HepG2 (cell line): ENCODE results near the gene GMEB2. TPM values are rescaled to one million over a fixed set of nuclear protein-coding genes. Genes with fewer than 3 reads are reported as not detected.

ENCODE experiments used
- BORCS8-MEF2B ChIP-seq: sonication (generic); formaldehyde crosslinking; IDR thresholded peaks from 2 replicates; pipeline ENCODE4 v1.8.0; 2022; ENCODE audit warnings: mild to moderate bottlenecking, missing genetic modification reagents
- CTCF ChIP-seq: sonication (generic); formaldehyde crosslinking; IDR thresholded peaks from 2 replicates; pipeline ENCODE4 v1.5.0; 2020; ENCODE audit warnings: mild to moderate bottlenecking, missing genetic modification reagents, moderate library complexity
- EZH2 ChIP-seq: conservative IDR thresholded peaks from 2 replicates; pipeline ENCODE4 v1.6.1; 2012; ENCODE audit warnings: mild to moderate bottlenecking, low read depth, low read length, moderate library complexity
- FOSL1 ChIP-seq: sonication (generic); formaldehyde crosslinking; IDR thresholded peaks from 2 replicates; pipeline ENCODE4 v1.9.0; 2021; ENCODE audit warnings: missing genetic modification reagents, borderline replicate concordance
- GABPA ChIP-seq, 2 experiments: IDR thresholded peaks; 2 replicates each; pipeline ENCODE4 v1.6.1; 2011 to 2016; ENCODE audit warnings: low read depth in 2 of 2, low read length in 1 of 2, missing biosample characterization in 1 of 2, missing genetic modification characterization in 1 of 2
- MYNN ChIP-seq: sonication (generic); formaldehyde crosslinking; IDR thresholded peaks from 2 replicates; pipeline ENCODE4 v1.4.0; 2020; ENCODE audit warnings: mild to moderate bottlenecking, low read depth, missing genetic modification reagents
- NPAS2 ChIP-seq: sonication (generic); formaldehyde crosslinking; IDR thresholded peaks from 2 replicates; pipeline ENCODE4 v1.8.0; 2022; ENCODE audit warnings: mild to moderate bottlenecking, missing genetic modification reagents, borderline replicate concordance
- RBM22 ChIP-seq: fragments of 200-400 bp; formaldehyde crosslinking; optimal IDR thresholded peaks from 2 replicates; pipeline ENCODE3; 2017; ENCODE audit warnings: mild to moderate bottlenecking, low read length, moderate library complexity
- RFXANK ChIP-seq: IDR thresholded peaks from 2 replicates; pipeline ENCODE4 v1.6.1; 2016
- ZNF44 ChIP-seq: sonication (generic); formaldehyde crosslinking; IDR thresholded peaks from 2 replicates; pipeline ENCODE4 v1.5.1; 2020; ENCODE audit warnings: mild to moderate bottlenecking, missing genetic modification reagents
- ZNF510 ChIP-seq: sonication (generic); formaldehyde crosslinking; IDR thresholded peaks from 2 replicates; pipeline ENCODE4 v1.4.0; 2020; ENCODE audit warnings: low read depth, mild to moderate bottlenecking, missing genetic modification reagents
- ZNF512B ChIP-seq: sonication (generic); formaldehyde crosslinking; IDR thresholded peaks from 2 replicates; pipeline ENCODE4 v1.5.1; 2020; ENCODE audit warnings: missing genetic modification reagents, mild to moderate bottlenecking, borderline replicate concordance
- ZNF703 ChIP-seq: sonication (generic); formaldehyde crosslinking; IDR thresholded peaks from 2 replicates; pipeline ENCODE4 v1.5.1; 2020; ENCODE audit warnings: missing genetic modification reagents, mild to moderate bottlenecking, moderate library complexity, borderline replicate concordance
- ZXDC ChIP-seq: sonication (generic); formaldehyde crosslinking; IDR thresholded peaks from 2 replicates; pipeline ENCODE4 v1.5.0; 2020; ENCODE audit warnings: mild to moderate bottlenecking, missing genetic modification reagents
- polyA plus RNA-seq, 8 experiments: library from polyadenylated mRNA; depleted of rRNA in 3 of 8; stranded (reverse) in 7 of 8; unstranded in 1 of 8; fragments of >200 nt; fragmentation: Illumina TruSeq in 4 of 8; extraction: Trizol in 4 of 8; gene quantifications; 2 replicates each; pipeline versions ENCODE4 v1.2.1 to v1.2.3, GENCODE V29; 2011 to 2016; ENCODE audit warnings: low read depth in 4 of 8, missing spikeins in 1 of 8, mixed read lengths in 1 of 8; ENCODE audit not compliant: insufficient read depth in 1 of 8
- total RNA-seq, 5 experiments: library from RNA; depleted of rRNA; stranded (reverse); fragments of >200 nt; fragmentation: Illumina TruSeq; extraction: Trizol; gene quantifications; 2 replicates each; pipeline ENCODE4 v1.2.3, GENCODE V29; 2016; ENCODE audit warnings: low read depth in 1 of 5
- TF ChIP-seq, protein P1 (sequence below): sonication (generic); formaldehyde crosslinking; IDR thresholded peaks from 2 replicates; pipeline ENCODE4 v1.4.0; 2020; ENCODE audit warnings: mild to moderate bottlenecking, missing genetic modification reagents
- TF ChIP-seq, protein P2 (sequence below): IDR thresholded peaks from 2 replicates; pipeline ENCODE4 v1.6.1; 2016

GMEB2 gene
- total and polyA plus RNA-seq, 2 of the 13 experiments (the other 11 are each of a cell fraction or from before 2014, with no cell fraction given): 10.6 to 12.4 TPM

GRCh38 chr20:63658749-63659187 lies 31.9 kb upstream of the GMEB2 start (continued):
- TF ChIP-seq, protein P1, sequence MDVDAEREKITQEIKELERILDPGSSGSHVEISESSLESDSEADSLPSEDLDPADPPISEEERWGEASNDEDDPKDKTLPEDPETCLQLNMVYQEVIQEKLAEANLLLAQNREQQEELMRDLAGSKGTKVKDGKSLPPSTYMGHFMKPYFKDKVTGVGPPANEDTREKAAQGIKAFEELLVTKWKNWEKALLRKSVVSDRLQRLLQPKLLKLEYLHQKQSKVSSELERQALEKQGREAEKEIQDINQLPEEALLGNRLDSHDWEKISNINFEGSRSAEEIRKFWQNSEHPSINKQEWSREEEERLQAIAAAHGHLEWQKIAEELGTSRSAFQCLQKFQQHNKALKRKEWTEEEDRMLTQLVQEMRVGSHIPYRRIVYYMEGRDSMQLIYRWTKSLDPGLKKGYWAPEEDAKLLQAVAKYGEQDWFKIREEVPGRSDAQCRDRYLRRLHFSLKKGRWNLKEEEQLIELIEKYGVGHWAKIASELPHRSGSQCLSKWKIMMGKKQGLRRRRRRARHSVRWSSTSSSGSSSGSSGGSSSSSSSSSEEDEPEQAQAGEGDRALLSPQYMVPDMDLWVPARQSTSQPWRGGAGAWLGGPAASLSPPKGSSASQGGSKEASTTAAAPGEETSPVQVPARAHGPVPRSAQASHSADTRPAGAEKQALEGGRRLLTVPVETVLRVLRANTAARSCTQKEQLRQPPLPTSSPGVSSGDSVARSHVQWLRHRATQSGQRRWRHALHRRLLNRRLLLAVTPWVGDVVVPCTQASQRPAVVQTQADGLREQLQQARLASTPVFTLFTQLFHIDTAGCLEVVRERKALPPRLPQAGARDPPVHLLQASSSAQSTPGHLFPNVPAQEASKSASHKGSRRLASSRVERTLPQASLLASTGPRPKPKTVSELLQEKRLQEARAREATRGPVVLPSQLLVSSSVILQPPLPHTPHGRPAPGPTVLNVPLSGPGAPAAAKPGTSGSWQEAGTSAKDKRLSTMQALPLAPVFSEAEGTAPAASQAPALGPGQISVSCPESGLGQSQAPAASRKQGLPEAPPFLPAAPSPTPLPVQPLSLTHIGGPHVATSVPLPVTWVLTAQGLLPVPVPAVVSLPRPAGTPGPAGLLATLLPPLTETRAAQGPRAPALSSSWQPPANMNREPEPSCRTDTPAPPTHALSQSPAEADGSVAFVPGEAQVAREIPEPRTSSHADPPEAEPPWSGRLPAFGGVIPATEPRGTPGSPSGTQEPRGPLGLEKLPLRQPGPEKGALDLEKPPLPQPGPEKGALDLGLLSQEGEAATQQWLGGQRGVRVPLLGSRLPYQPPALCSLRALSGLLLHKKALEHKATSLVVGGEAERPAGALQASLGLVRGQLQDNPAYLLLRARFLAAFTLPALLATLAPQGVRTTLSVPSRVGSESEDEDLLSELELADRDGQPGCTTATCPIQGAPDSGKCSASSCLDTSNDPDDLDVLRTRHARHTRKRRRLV (CRISPR knock-in tag): no peak
- no peak for TF ChIP-seq MYNN (CRISPR knock-in tag)
- no peak for TF ChIP-seq NPAS2 (CRISPR knock-in tag)
- no peak for TF ChIP-seq RBM22
- TF ChIP-seq BORCS8-MEF2B (CRISPR knock-in tag): no peak
- no peak for TF ChIP-seq ZNF44 (CRISPR knock-in tag)
- TF ChIP-seq ZNF703: 0 out of 2 replicates have a peak, but pooled peaks have one; percentile 24
- no peak for TF ChIP-seq RFXANK (CRISPR knock-in tag)
- TF ChIP-seq GABPA (IDR thresholded peaks at IDR 0.05; ENCODE audit: low read depth, low read length): no peak
- TF ChIP-seq GABPA (CRISPR knock-in tag; IDR thresholded peaks at IDR 0.05; ENCODE audit: low read depth): no peak
- TF ChIP-seq, protein P2, sequence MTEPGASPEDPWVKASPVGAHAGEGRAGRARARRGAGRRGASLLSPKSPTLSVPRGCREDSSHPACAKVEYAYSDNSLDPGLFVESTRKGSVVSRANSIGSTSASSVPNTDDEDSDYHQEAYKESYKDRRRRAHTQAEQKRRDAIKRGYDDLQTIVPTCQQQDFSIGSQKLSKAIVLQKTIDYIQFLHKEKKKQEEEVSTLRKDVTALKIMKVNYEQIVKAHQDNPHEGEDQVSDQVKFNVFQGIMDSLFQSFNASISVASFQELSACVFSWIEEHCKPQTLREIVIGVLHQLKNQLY (CRISPR knock-in tag): no peak
- TF ChIP-seq ZNF510 (CRISPR knock-in tag): no peak; the same call in 1 of the 2 replicates
- peak; percentile 66 for TF ChIP-seq ZXDC (CRISPR knock-in tag)
- 0 out of 2 replicates have a peak, but pooled peaks have one; percentile 62 for TF ChIP-seq ZNF512B (CRISPR knock-in tag)
- TF ChIP-seq EZH2: no peak
- TF ChIP-seq FOSL1 (CRISPR knock-in tag): no peak
- peak; percentile 27; the same call in 1 of the 2 replicates for TF ChIP-seq CTCF
